Common myeloid progenitor, CD34-positive (primary cell): ENCODE measurements around the gene AKR1A1.
A peak's percentile ranks its signal among the peaks of the same experiment; 100 is the strongest.

Experiments used
- CTCF ChIA-PET: fragments of 350-600 bp; sonication (Branson Sonifier 250); formaldehyde crosslinking; loops from one replicate; lab custom pipeline; 2021; ENCODE audit warnings: antibody characterized with exemption; lab: Charles Lee
- POLR2A ChIA-PET: fragments of 350-600 bp; sonication (Branson Sonifier 250); formaldehyde crosslinking; loops from one replicate; lab custom pipeline; 2021; ENCODE audit warnings: antibody characterized with exemption; lab: Charles Lee
- DNase-seq, 3 donors: peaks; one replicate each; pipeline versions ENCODE4 v3.0.0 to v3.0.0-alpha.2; 2013
- H3K27ac ChIP-seq, 2 experiments: 1 replicate in 1 of 2; 2 replicates in 1 of 2; pipeline ENCODE4 v1.7.0; 2013; ENCODE audit warnings: inconsistent platforms in 2 of 2, low read length in 2 of 2, mild to moderate bottlenecking in 2 of 2, low read depth in 1 of 2, moderate library complexity in 1 of 2; ENCODE audit not compliant: severe bottlenecking in 2 of 2, insufficient read depth in 1 of 2, poor library complexity in 1 of 2
- H3K27me3 ChIP-seq, 5 experiments: replicated peaks in 2 of 5; 1 replicate in 3 of 5; 2 replicates in 2 of 5; pipeline versions ENCODE4 v1.6.1 to v1.7.0; 2013; ENCODE audit warnings: low read length in 4 of 5, mild to moderate bottlenecking in 2 of 5, moderate library complexity in 2 of 5, inconsistent platforms in 1 of 5; ENCODE audit not compliant: insufficient read depth in 5 of 5, control insufficient read depth in 4 of 5
- H3K36me3 ChIP-seq, 4 experiments: 1 replicate in 2 of 4; 2 replicates in 2 of 4; pipeline versions ENCODE4 v1.6.1 to v1.7.0; 2013; ENCODE audit warnings: low read length in 3 of 4, control low read depth in 1 of 4, mild to moderate bottlenecking in 1 of 4; ENCODE audit not compliant: control insufficient read depth in 4 of 4, insufficient read depth in 4 of 4
- H3K4me1 ChIP-seq, 4 experiments: 1 replicate in 3 of 4; 2 replicates in 1 of 4; pipeline versions ENCODE4 v1.6.1 to v1.7.1; 2013; ENCODE audit warnings: low read length in 3 of 4, mild to moderate bottlenecking in 3 of 4, control low read depth in 1 of 4, inconsistent platforms in 1 of 4, moderate library complexity in 1 of 4; ENCODE audit not compliant: control insufficient read depth in 4 of 4, insufficient read depth in 4 of 4; ENCODE audit errors: control extremely low read depth in 1 of 4
- H3K4me3 ChIP-seq, 7 experiments: 1 replicate in 4 of 7; 2 replicates in 3 of 7; pipeline versions ENCODE4 v1.5.1 to v1.7.0; 2013; ENCODE audit warnings: mild to moderate bottlenecking in 7 of 7, low read length in 6 of 7, moderate library complexity in 6 of 7, inconsistent platforms in 2 of 7, low read depth in 2 of 7, control low read depth in 1 of 7; ENCODE audit not compliant: insufficient read depth in 4 of 7, control insufficient read depth in 1 of 7; ENCODE audit errors: extremely low read depth in 1 of 7
- H3K9me3 ChIP-seq, 5 experiments: 1 replicate in 4 of 5; 2 replicates in 1 of 5; pipeline versions ENCODE4 v1.6.1 to v1.7.1; 2013; ENCODE audit warnings: low read length in 4 of 5, mild to moderate bottlenecking in 2 of 5, inconsistent platforms in 1 of 5, low read depth in 1 of 5, moderate library complexity in 1 of 5; ENCODE audit not compliant: control insufficient read depth in 4 of 5, insufficient read depth in 2 of 5; ENCODE audit errors: control extremely low read depth in 1 of 5
- WGBS: methylation state at CpG from one replicate; pipeline ENCODE4 v1.1.5; 2013; ENCODE audit not compliant: insufficient coverage; 5-methylcytosine and 5-hydroxymethylcytosine counted together

Gene AKR1A1

GRCh38 chr1:45545019-45545493, 5.6 kb upstream of the AKR1A1 start:
- Histone ChIP-seq H3K36me3 (no peaks in the 10 kb centered on the region), H3K4me3 (peak overlapping the region in 2 of 7 experiments; percentile 38 to 39), H3K27ac (peak overlapping the region in 1 of 2 experiments; percentile 28), H3K27me3 (no peaks in the 10 kb centered on the region), H3K4me1 (peaks cover 30 to 57% (median 45%) of the 10 kb centered on the region in 4 experiments), H3K9me3 (no peaks in the 10 kb centered on the region)
- WGBS, result 33% methylated on average over 5 of the region's 6 CpGs
- CTCF ChIA-PET, result interaction anchor here (0.7 to 4.7 kb wide), 12 partner anchors 9 to 189 kb away, joined by 3 to 30 read pairs (median 6); partner anchors contain the start of gene PRDX1
- peak in 1 of 3 donors; percentile 39 for DNase-seq
- POLR2A ChIA-PET, result interaction anchor here (1.0 to 5.9 kb wide), 2 partner anchors 24 kb away, joined by 3 to 53 read pairs; partner anchors contain the start of gene PRDX1

GRCh38 chr1:45545553-45546310, 4.9 kb upstream of the AKR1A1 start:
- Histone ChIP-seq H3K36me3 (no peaks in the 10 kb centered on the region), H3K4me3 (peak overlapping the region in 2 of 7 experiments; percentile 22 to 39), H3K27me3 (no peaks in the 10 kb centered on the region), H3K4me1 (peaks cover 30 to 62% (median 50%) of the 10 kb centered on the region in 4 experiments), H3K27ac (peak overlapping the region in 1 of 2 experiments; percentile 28), H3K9me3 (no peaks in the 10 kb centered on the region)
- DNase-seq, result peak in 1 of 3 donors; percentile 10
- ChIA-PET CTCF (interaction anchor here (0.8 to 4.7 kb wide), 9 partner anchors 10 to 190 kb away, joined by 3 to 30 read pairs (median 6); no protein-coding TSS in a partner anchor), POLR2A (interaction anchor here (0.6 to 5.9 kb wide), 2 partner anchors 14 to 24 kb away, joined by 5 to 53 read pairs; partner anchors contain the start of gene PRDX1)
- 93% methylated on average over 3 of the region's 7 CpGs for whole genome bisulfite sequencing

- CTCF ChIA-PET, result interaction anchor here (1.0 to 5.7 kb wide), 9 partner anchors 8 to 248 kb away, joined by 3 to 59 read pairs (median 4); partner anchors contain the start of gene PRDX1
- Histone ChIP-seq H3K9me3 (no peaks in the 10 kb centered on the region), H3K27me3 (no peaks in the 10 kb centered on the region), H3K4me1 (peaks cover 14 to 33% (median 25%) of the 10 kb centered on the region in 4 experiments), H3K27ac (peak overlapping the region; percentile 36 to 85), H3K36me3 (peaks cover 2 to 29% (median 16%) of the 10 kb centered on the region in 4 experiments), H3K4me3 (peak overlapping the region in 6 of 7 experiments; percentile 84 to 99 (median 91))
- WGBS, result 0% methylated on average over 1 of the region's 3 CpGs
- peak in 1 of 3 donors; percentile 24 for DNase-seq
- POLR2A ChIA-PET, result interaction anchor here (0.6 to 2.7 kb wide), 7 partner anchors 12 to 519 kb away, joined by 3 to 46 read pairs (median 3); partner anchors contain the start of gene PRDX1
These were observed 1.1 kb downstream of the AKR1A1 start for GRCh38 chr1:45551684-45552083.

GRCh38 chr1:45552331-45552730, 1.7 kb downstream of the AKR1A1 start:
- no peaks in the 10 kb centered on the region for H3K9me3 ChIP-seq
- peaks cover 2 to 32% (median 16%) of the 10 kb centered on the region in 4 experiments for H3K36me3 ChIP-seq
- peaks cover 14 to 35% (median 24%) of the 10 kb centered on the region in 4 experiments for H3K4me1 ChIP-seq
- H3K27ac ChIP-seq, result peak overlapping the region; percentile 36 to 85
- peak overlapping the region in 4 of 7 experiments; percentile 84 to 99 (median 92) for H3K4me3 ChIP-seq
- 60% methylated on average over 1 of the region's 1 CpG for WGBS
- DNase-seq, result no peak
- CTCF ChIA-PET, result interaction anchor here (0.6 to 5.7 kb wide), 8 partner anchors 8 to 1112 kb away, joined by 3 to 59 read pairs (median 10); partner anchors contain the start of gene PRDX1
- no peaks in the 10 kb centered on the region for H3K27me3 ChIP-seq
- POLR2A ChIA-PET, result interaction anchor here (2.7 kb wide), 1 partner anchor 31 kb away, joined by 46 read pairs; the partner anchor contains the start of gene PRDX1

- peak overlapping the region in 1 of 2 experiments; percentile 5 for H3K27ac ChIP-seq
- H3K36me3 ChIP-seq, result peaks cover 2 to 44% (median 17%) of the 10 kb centered on the region in 4 experiments
- H3K4me3 ChIP-seq, result no peak overlapping the region
- DNase-seq, result no peak
- H3K27me3 ChIP-seq, result no peaks in the 10 kb centered on the region
- H3K4me1 ChIP-seq, result peaks cover 14 to 38% (median 24%) of the 10 kb centered on the region in 4 experiments
- no peaks in the 10 kb centered on the region for H3K9me3 ChIP-seq
- CTCF ChIA-PET, result interaction anchor here (0.6 to 5.7 kb wide), 8 partner anchors 11 to 61 kb away, joined by 3 to 59 read pairs (median 4); partner anchors contain the start of gene PRDX1
- POLR2A ChIA-PET, result interaction anchor here (0.6 to 1.1 kb wide), 2 partner anchors 14 to 33 kb away, joined by 3 to 4 read pairs; partner anchors contain the start of gene PRDX1
- 98% methylated on average over 4 of the region's 6 CpGs for WGBS
These were observed 3.6 kb downstream of the AKR1A1 start for GRCh38 chr1:45554198-45554597.

- no peak for DNase-seq
- POLR2A ChIA-PET, result interaction anchor here (0.9 to 2.5 kb wide), 3 partner anchors 9 to 36 kb away, joined by 3 to 17 read pairs (median 5); partner anchors contain the start of gene PRDX1
These were observed 6.9 kb downstream of the AKR1A1 start for GRCh38 chr1:45557422-45557944.

More at GRCh38 chr1:45557422-45557944, 6.9 kb downstream of the AKR1A1 start:
- Histone ChIP-seq H3K4me3 (no peak overlapping the region), H3K27ac (peak overlapping the region in 1 of 2 experiments; percentile 33), H3K9me3 (no peaks in the 10 kb centered on the region), H3K36me3 (peaks cover 0 to 58% (median 28%) of the 10 kb centered on the region in 4 experiments), H3K27me3 (no peaks in the 10 kb centered on the region), H3K4me1 (peaks cover 2 to 14% (median 7%) of the 10 kb centered on the region in 4 experiments)
- CTCF ChIA-PET, result interaction anchor here (0.6 to 6.9 kb wide), 6 partner anchors 12 to 46 kb away, joined by 3 to 51 read pairs (median 5); partner anchors contain the start of gene PRDX1
- 68% methylated on average over 3 of the region's 3 CpGs for WGBS
